Measurements from ENCODE around the gene TMEM145.

Gene TMEM145

GRCh38 chr19:42277821-42278451, 35.2 kb upstream of the TMEM145 start:
- no peak for DNase-seq (ENCODE audit: extremely low read depth in 1 of 2, low read depth in 1 of 2)

GRCh38 chr19:42278452-42279154, 34.5 kb upstream of the TMEM145 start:
- no peak for DNase-seq (ENCODE audit: extremely low read depth in 1 of 2, low read depth in 1 of 2)

GRCh38 chr19:42279155-42279901, 33.8 kb upstream of the TMEM145 start:
- no peak for DNase-seq (ENCODE audit: extremely low read depth in 1 of 2, low read depth in 1 of 2)

- DNase-seq (ENCODE audit: extremely low read depth in 1 of 2, low read depth in 1 of 2) = peak; percentile 57 to 76
Observed at GRCh38 chr19:42279902-42280814, 33.0 kb upstream of the TMEM145 start.

GRCh38 chr19:42280815-42281145, 32.3 kb upstream of the TMEM145 start:
- DNase-seq (ENCODE audit: extremely low read depth in 1 of 2, low read depth in 1 of 2) = no peak

GRCh38 chr19:42281146-42281826, 31.8 kb upstream of the TMEM145 start:
- DNase-seq (ENCODE audit: extremely low read depth in 1 of 2, low read depth in 1 of 2) = no peak

- DNase-seq (ENCODE audit: extremely low read depth in 1 of 2, low read depth in 1 of 2) = no peak
Observed at GRCh38 chr19:42281827-42282762, 31.0 kb upstream of the TMEM145 start.

- no peak for DNase-seq (ENCODE audit: extremely low read depth in 1 of 2, low read depth in 1 of 2)
Observed at GRCh38 chr19:42282819-42283187, 30.3 kb upstream of the TMEM145 start.

- DNase-seq (ENCODE audit: extremely low read depth in 1 of 2, low read depth in 1 of 2) = peak; percentile 88 to 96
Observed at GRCh38 chr19:42283188-42284065, 29.7 kb upstream of the TMEM145 start.

GRCh38 chr19:42284066-42284501, 29.0 kb upstream of the TMEM145 start:
- peak; percentile 32 to 79 for DNase-seq (ENCODE audit: extremely low read depth in 1 of 2, low read depth in 1 of 2)

- DNase-seq (ENCODE audit: extremely low read depth in 1 of 2, low read depth in 1 of 2) = no peak
Observed at GRCh38 chr19:42284591-42285341, 28.3 kb upstream of the TMEM145 start.

- DNase-seq (ENCODE audit: extremely low read depth in 1 of 2, low read depth in 1 of 2) = no peak
Observed at GRCh38 chr19:42285541-42285941, 27.6 kb upstream of the TMEM145 start.

- no peak for DNase-seq (ENCODE audit: extremely low read depth in 1 of 2, low read depth in 1 of 2)
Observed at GRCh38 chr19:42285988-42286348, 27.1 kb upstream of the TMEM145 start.

- DNase-seq (ENCODE audit: extremely low read depth in 1 of 2, low read depth in 1 of 2) = no peak
Observed at GRCh38 chr19:42286349-42287016, 26.6 kb upstream of the TMEM145 start.

GRCh38 chr19:42287017-42287826, 25.9 kb upstream of the TMEM145 start:
- no peak for DNase-seq (ENCODE audit: extremely low read depth in 1 of 2, low read depth in 1 of 2)

- DNase-seq (ENCODE audit: extremely low read depth in 1 of 2, low read depth in 1 of 2) = no peak
Observed at GRCh38 chr19:42287827-42288107, 25.3 kb upstream of the TMEM145 start.

- no peak for DNase-seq (ENCODE audit: extremely low read depth in 1 of 2, low read depth in 1 of 2)
Observed at GRCh38 chr19:42288387-42288786, 24.7 kb upstream of the TMEM145 start.

Data from activated CD8-positive, alpha-beta memory T cell treated with anti-CD3 and anti-CD28 coated beads for 1 hour (primary cell).